ENCODE results near the gene PLEKHA3.

GRCh38 chr2:178498137-178498536, 17.9 kb downstream of the PLEKHA3 start:
- no peak for TF ChIP-seq USF2 (IDR thresholded peaks at IDR 0.05; ENCODE audit: low read depth, low read length)
- TF ChIP-seq RAD21 (IDR thresholded peaks at IDR 0.05; ENCODE audit: low read length), result no peak
- no peak for TF ChIP-seq CTCF (conservative IDR thresholded peaks at IDR 0.05; ENCODE audit: low read depth, low read length)
- TF ChIP-seq MAFK (IDR thresholded peaks at IDR 0.05; ENCODE audit: low read depth, low read length), result no peak
- TF ChIP-seq BHLHE40 (IDR thresholded peaks at IDR 0.05; ENCODE audit: low read depth, low read length), result no peak
- TF ChIP-seq SMC3 (IDR thresholded peaks at IDR 0.05; ENCODE audit: low read depth, low read length), result no peak
- no peak for TF ChIP-seq POLR2A (IDR thresholded peaks at IDR 0.05; ENCODE audit: low read depth, low read length)
- no peak for TF ChIP-seq CHD1 (IDR thresholded peaks at IDR 0.05; ENCODE audit: low read depth, low read length)
- no peak for TF ChIP-seq ELK1 (IDR thresholded peaks at IDR 0.05; ENCODE audit: borderline replicate concordance, low read depth, low read length)
- no peak for TF ChIP-seq RCOR1 (IDR thresholded peaks at IDR 0.05; ENCODE audit: insufficient replicate concordance, low read length)
- TF ChIP-seq NFE2L2 (IDR thresholded peaks at IDR 0.05; ENCODE audit: low read depth, low read length), result no peak
- TF ChIP-seq FOS (IDR thresholded peaks at IDR 0.05; ENCODE audit: low read depth, low read length), result no peak
